ENCODE data around the gene NT5C1B. TPM values are rescaled to one million over a fixed set of nuclear protein-coding genes. Genes with fewer than 3 reads are reported as not detected.

The NT5C1B gene
- not detected in 2 replicates for total RNA-seq

DNA sequence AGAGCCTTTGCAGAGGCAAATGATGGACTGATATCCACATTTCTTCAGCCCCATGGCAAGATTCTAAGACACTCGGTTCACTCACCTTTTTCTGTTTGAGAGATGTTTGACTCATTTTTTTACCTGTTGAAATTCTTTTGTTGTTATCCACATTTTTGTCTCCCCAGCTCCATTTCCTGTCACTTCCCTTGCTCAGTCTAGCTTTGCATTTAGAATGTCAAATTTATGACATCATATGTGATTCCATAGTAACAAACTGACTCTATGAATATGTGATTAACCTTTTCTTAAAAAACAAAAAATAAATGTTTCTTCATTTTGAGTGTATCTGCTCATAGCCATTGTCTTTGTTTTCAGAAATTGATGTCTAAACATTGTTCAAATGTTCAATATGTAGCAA lies at the start of gene NT5C1B:
NT5C1B (minus strand) TSS at position 216 of the 400 bp plus-strand sequence; CDS start at position 115, 101 bp downstream.

DNA sequence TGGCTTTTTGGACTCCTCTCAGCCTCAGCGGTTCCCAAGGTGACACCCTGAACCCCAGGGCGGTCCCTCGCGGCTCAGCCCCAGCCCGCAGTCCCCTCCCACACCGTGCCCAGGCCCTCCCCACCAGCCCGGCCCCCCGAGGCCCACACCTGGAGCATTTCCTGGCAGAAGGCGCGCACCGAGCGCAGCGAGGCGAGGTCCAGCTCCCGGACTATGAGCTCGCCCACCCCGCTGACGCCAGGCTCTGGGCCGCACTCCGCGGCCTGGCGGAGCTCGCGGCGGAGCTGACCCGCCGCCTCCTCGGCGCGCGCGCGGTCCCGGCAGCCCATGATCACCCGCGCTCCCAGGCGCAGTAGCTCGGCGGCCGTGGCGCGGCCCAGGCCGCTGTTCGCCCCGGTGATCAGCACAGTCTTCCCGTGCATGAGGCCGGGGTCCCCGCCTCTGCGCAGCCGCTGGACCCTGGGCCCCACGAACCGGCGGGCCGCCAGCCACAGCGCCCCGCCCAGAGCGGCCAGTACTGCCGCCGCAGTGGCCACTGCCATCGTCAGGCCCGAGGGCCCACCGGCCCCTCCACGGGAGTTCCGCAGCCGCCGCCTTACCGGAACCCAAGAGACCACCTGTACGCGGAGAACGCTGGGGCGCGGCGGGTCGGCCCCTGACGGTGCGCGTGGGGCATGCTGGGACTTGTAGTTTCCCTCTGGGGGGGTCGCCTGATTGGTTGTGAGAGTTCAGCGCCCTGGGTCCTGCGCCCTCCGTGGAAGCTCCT lies 29.2 kb downstream of the NT5C1B start, which contains the start of gene RDH14:
RDH14 (minus strand) TSS at position 623 of the 766 bp plus-strand sequence; CDS start at position 542, 81 bp downstream.

Other genes with a start within 250 kb of the NT5C1B start
- 16.9 and 23.9 TPM in 2 replicates for gene RDH14, start 28.9 kb downstream of the NT5C1B start, total RNA-seq